SW480 (cell line): ENCODE results near the gene IBA57.
"Not testable (repeated sequence)": the region's sequence is repeated elsewhere in the genome, so short reads cannot be mapped to it uniquely, and the experiment has no call there.

Experiments used
- DNase-seq: peaks from one replicate; pipeline ENCODE4 v3.0.0-alpha.2; 2016; ENCODE audit warnings: low spot score

The IBA57 gene

DNA sequence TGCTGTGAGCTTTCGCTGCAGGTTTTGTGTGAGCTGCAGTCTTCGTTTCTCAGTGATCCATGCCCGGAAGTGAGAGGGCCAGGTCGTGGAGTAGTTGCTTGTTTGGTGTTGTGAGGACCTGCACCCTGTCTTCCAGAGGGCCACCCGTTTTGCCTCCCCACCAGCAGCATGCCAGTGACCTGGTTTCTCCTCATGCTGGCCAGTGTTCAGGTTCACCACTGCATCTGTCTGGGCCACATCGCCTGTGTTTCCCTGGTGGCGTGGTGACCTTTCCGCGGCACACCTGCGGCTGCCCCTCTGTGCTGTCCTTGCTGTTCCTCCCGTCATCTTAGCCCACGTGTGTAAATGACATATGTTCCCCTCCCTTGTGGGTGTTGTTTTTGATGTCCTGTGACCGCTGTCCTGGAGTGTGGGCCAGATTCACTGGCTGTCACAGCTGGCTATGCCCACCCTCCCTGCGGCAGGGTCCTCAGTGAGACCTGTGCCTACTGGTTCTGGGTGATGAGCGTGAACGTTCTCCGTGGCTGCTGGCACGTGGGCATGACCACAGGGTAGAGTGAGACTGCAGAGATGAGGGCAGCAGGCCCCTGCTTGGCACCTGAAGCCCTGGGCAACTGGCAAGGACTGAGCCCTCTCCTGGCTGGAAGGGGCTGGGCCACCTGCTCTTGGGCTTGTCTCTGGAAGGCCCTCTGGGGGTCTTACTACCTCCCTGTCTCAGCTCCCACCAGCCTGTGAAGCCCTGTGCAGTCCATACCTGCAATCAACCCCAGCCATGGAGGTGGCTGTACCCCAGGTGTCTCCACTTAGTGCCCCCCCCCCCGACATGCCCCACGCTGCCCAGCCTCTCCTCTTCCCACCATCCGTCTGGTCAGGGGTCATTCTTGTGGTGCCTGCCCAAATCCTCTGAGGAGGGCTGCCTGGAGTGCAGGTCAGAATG, 7.3 kb downstream of the IBA57 start:
- DNase-seq, result no peak

DNA sequence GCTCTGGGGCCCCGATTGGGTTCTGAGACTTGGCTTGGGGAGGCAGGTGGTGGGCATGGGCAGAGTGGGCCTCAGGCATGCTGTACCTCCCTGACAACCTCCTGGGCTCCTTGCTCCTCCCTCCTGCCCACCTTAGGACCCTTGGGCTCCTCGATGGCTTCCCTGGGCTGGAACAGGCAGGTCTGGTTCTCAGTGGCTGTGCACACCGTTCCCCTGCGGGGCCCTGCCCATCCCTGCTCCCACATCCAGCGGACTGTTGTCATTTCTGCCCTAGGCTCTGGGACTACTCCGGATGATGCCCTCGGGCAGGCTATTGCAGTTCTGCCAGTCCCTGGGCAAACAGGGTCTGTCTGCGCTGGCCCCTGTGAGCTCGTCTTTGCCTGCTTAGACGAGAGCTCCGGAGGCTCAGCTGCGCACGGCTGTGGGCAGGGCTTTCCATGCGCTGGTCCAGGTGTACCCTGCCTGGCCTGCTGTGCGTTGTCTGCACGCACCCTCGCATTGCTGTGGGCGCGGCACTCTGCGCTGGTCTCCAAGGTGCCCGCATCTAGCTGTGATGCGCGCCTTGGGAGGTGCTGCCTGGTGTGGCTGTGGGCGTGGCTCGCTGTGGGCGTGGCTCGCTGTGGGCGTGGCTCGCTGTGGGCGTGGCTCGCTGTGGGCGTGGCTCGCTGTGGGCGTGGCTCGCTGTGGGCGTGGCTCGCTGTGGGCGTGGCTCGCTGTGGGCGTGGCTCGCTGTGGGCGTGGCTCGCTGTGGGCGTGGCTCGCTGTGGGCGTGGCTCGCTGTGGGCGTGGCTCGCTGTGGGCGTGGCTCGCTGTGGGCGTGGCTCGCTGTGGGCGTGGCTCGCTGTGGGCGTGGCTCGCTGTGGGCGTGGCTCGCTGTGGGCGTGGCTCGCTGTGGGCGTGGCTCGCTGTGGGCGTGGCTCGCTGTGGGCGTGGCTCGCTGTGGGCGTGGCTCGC, 8.2 kb downstream of the IBA57 start:
- DNase-seq, result not testable (repeated sequence)

- DNase-seq, result no peak
These were observed 9.1 kb downstream of the IBA57 start for GRCh38 chr1:228174482-228175315.

GRCh38 chr1:228175316-228176023, 9.9 kb downstream of the IBA57 start:
- DNase-seq, result no peak

GRCh38 chr1:228176024-228176395, 10.4 kb downstream of the IBA57 start:
- no peak for DNase-seq

GRCh38 chr1:228176461-228177182, 11.0 kb downstream of the IBA57 start:
- DNase-seq, result no peak

GRCh38 chr1:228177183-228177475, 11.5 kb downstream of the IBA57 start:
- DNase-seq, result no peak

DNA sequence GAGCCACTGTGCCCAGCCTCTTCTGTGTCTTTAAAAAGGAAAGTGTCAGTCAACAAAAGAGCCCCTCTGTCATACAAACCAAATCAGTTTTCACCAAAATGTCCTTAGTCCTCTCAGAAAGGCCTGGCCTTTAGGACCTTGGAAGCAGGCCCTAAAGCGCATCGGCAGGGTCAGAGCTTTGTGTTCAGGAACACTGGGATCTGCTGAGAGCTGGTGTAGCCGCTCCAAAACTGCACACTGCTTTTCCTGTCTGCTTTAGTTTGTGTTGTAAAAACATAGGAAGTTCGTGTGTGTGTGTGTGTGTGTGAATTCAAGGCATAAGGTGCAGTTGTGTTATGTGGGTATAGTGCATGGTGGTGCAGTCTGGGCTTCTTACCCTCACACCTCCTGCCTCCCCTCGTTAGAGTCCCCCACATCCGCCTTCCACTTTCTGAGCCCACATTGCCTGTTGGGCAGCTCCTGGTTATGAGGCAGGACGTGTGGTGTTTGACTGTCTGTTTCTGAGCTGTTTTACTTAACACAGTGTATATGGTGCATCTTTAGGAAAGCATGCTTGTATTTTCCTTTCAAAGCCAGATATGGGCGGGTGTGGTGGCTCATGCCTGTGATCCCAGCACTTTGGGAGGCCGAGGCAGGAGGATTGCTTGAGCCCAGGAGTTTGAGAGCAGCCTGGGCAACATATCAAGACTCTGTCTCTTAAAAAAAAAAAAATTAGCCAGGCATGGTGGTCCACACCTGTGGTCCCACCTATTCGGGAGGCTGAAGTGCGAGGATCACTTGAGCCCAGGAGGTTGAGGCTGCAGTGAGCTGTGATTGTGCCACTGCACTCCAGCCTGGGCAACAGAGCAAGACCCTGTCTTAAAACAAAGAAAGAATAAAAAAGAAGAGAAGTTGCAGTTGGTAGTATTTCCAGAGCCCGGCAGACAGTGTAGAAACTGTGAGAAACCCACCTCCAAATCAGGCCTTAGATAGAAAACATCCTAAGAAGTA, 12.4 kb downstream of the IBA57 start:
- DNase-seq, result no peak

- DNase-seq, result no peak
These were observed 13.4 kb downstream of the IBA57 start for GRCh38 chr1:228178737-228179684.

GRCh38 chr1:228180271-228180958, 14.8 kb downstream of the IBA57 start:
- DNase-seq, result no peak

DNA sequence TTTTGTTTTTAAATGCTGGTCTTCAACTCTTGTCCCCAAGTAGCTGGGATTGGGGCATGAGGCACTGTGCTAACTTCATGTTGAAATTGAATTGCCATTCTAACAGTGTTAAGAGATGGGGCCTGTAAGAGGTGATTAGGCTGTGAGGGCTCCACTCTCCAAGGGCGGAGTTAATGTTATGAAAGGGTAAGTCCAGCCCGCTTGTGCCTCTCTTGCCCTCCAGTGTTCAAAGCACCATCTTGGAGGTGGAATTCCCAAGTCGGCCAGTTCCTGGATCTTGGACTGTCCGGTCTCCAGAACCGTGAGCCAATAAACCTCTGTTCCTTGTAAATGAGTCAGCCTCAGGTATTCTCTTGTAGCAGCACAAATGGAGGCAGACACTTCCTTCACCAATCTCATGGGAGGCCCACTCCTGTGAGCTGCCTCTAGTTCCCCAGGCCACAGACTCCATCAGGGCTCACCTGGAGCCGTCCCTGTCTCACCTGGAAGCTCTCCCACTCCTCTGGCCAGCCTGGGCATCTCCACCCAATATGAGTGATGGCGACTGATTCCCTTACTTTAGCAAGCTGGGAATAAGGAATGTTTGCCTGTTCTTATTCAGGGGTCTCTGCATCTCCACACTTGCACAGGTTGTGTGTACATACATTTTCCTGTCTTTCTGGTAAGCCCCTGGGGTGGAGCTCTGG, 15.5 kb downstream of the IBA57 start:
- DNase-seq, result no peak

- DNase-seq, result no peak
These were observed 16.0 kb downstream of the IBA57 start for GRCh38 chr1:228181645-228182034.

DNA sequence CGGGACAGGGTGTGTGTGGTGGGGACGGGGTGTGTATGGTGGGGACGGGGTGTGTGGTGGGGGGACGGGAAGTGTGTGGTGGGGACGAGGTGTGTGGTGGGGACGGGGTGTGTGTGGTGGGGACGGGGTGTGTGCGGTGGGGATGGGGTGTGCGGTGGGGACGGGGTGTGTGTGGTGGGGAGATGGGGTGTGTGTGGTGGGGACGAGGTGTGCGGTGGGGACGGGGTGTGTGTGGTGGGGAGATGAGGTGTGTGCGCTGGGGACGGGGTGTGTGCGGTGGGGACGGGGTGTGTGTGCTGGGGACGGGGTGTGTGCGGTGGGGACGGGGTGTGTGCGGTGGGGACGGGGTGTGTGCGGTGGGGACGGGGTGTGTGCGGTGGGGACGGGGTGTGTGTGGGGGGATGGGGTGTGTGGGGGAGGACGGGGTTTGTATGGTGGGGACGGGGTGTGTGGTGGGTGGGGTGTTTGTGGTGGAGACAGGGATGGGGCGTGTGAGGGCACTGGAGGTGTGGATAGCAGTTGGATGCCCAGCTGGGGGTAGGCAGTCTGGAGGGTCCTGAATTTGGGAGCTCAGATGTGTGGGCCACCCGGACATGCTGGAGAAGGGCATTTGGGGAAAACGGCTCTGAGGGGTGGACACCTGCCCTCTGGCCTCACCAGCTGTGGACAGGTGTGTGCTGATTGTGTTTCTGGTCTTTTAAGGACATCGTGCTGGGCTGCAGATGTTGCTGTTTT, 16.9 kb downstream of the IBA57 start:
- no peak for DNase-seq

DNA sequence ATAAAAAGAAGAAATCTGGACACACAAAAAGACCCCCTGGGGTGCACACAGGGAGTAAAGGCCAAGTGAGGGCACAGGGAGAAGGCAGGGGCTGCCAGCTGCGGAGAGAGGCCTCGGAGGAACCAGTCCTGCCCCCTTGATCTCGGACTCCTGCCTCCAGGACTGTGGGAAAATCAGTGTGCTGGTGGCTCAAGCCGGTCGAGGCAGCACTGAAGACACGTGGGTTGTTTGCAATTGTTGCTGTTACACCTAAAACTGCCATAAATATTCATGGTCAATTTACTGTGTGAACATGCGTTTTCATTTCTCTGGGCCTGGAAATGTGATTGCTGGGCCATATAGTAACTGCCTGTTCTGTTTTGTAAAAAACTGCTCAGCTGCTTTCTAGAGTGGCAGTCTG, 18.5 kb downstream of the IBA57 start:
- no peak for DNase-seq

GRCh38 chr1:228185641-228185965, 20.0 kb downstream of the IBA57 start:
- no peak for DNase-seq

DNA sequence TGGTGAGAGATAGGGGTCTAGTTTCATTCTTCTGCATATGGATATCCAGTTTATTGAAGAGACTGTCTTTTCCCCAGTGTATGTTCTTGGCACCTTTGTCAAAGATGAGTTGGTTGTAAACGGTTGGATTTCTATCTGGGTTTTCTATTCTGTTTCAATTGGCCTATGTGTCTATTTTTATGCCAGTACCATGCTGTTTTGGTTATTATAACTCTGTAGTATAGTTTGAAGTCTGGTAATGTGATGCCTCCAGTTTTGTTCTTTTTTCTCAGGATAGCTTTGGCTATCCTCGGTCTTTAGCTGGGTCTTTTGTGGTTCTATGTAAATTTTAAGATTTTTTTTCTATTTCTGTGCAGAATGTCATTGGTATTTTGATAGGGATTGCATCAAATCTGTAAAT, 22.6 kb downstream of the IBA57 start:
- DNase-seq, result not testable (repeated sequence)

GRCh38 chr1:228190182-228190581, 24.6 kb downstream of the IBA57 start:
- DNase-seq, result no peak
